ENCODE results near the gene TTC9C. TPM values are rescaled to one million over a fixed set of nuclear protein-coding genes. Genes with fewer than 3 reads are reported as not detected.
A peak's percentile ranks its signal among the peaks of the same experiment; 100 is the strongest.

TTC9C gene
- total RNA-seq, 1 experiment from 2014 or later = 48.7 TPM

GRCh38 chr11:62771144-62772021 is 43.1 kb downstream of the TTC9C start, which contains the start of gene TAF6L (continued):
- TF ChIP-seq E2F5 (CRISPR knock-in tag; IDR thresholded peaks at IDR 0.05) (peak; percentile 66), MAX (CRISPR knock-in tag; IDR thresholded peaks at IDR 0.05) (no peak), ATF2 (CRISPR knock-in tag; IDR thresholded peaks at IDR 0.05; ENCODE audit: borderline replicate concordance, low read depth) (no peak), PRRX2 (CRISPR knock-in tag; IDR thresholded peaks at IDR 0.05) (no peak), STAT6 (CRISPR knock-in tag; conservative IDR thresholded peaks at IDR 0.05; ENCODE audit: low read depth) (no peak), PRDM15 (CRISPR knock-in tag; IDR thresholded peaks at IDR 0.05) (peak; percentile 53), E2F4 (CRISPR knock-in tag; IDR thresholded peaks at IDR 0.05; ENCODE audit: borderline replicate concordance, low read depth) (no peak), NR3C1 (CRISPR knock-in tag; conservative IDR thresholded peaks at IDR 0.05; ENCODE audit: low read depth) (no peak), ZNF671 (CRISPR knock-in tag; IDR thresholded peaks at IDR 0.05) (no peak), AR (CRISPR knock-in tag; IDR thresholded peaks at IDR 0.05) (no peak), GABPB1 (CRISPR knock-in tag; IDR thresholded peaks at IDR 0.05) (no peak), IRF2 (CRISPR knock-in tag; IDR thresholded peaks at IDR 0.05; ENCODE audit: borderline replicate concordance, low read depth) (no peak), KAT7 (CRISPR knock-in tag; IDR thresholded peaks at IDR 0.05; ENCODE audit: borderline replicate concordance) (peak; percentile 47; the same call in 1 of the 2 replicates), ZNF532 (CRISPR knock-in tag; IDR thresholded peaks at IDR 0.05; ENCODE audit: borderline replicate concordance) (no peak), FOXJ3 (CRISPR knock-in tag; IDR thresholded peaks at IDR 0.05; ENCODE audit: borderline replicate concordance) (no peak), NR1H2 (CRISPR knock-in tag; IDR thresholded peaks at IDR 0.05) (0 out of 2 replicates have a peak, but pooled peaks have one; percentile 17)
